GM20000 (cell line): ENCODE results near the gene MAP3K4.
A peak's percentile ranks its signal among the peaks of the same experiment; 100 is the strongest.

Experiments
- DNase-seq: peaks from one replicate; pipeline ENCODE4 v3.0.0; 2012; ENCODE audit warnings: low spot score
- TF ChIP-seq, protein P1 (sequence below): IDR thresholded peaks from 2 replicates; pipeline ENCODE4 v1.5.1; 2012; ENCODE audit warnings: mild to moderate bottlenecking, control low read depth; ENCODE audit errors: extremely low read depth, missing control alignments

Gene MAP3K4

GRCh38 chr6:160987265-160987664, 4.3 kb upstream of the MAP3K4 start:
- TF ChIP-seq, protein P1, sequence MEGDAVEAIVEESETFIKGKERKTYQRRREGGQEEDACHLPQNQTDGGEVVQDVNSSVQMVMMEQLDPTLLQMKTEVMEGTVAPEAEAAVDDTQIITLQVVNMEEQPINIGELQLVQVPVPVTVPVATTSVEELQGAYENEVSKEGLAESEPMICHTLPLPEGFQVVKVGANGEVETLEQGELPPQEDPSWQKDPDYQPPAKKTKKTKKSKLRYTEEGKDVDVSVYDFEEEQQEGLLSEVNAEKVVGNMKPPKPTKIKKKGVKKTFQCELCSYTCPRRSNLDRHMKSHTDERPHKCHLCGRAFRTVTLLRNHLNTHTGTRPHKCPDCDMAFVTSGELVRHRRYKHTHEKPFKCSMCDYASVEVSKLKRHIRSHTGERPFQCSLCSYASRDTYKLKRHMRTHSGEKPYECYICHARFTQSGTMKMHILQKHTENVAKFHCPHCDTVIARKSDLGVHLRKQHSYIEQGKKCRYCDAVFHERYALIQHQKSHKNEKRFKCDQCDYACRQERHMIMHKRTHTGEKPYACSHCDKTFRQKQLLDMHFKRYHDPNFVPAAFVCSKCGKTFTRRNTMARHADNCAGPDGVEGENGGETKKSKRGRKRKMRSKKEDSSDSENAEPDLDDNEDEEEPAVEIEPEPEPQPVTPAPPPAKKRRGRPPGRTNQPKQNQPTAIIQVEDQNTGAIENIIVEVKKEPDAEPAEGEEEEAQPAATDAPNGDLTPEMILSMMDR: no peak

GRCh38 chr6:160990847-160991405, 643 bp upstream of the MAP3K4 start:
- TF ChIP-seq, protein P1: no peak

More at GRCh38 chr6:160987265-160987664, 4.3 kb upstream of the MAP3K4 start:
- no peak for DNase-seq

GRCh38 chr6:160992061-160992979, 751 bp downstream of the MAP3K4 start:
- TF ChIP-seq, protein P1: peak; percentile 68
- DNase-seq: peak; percentile 62

More at GRCh38 chr6:160990847-160991405, 643 bp upstream of the MAP3K4 start:
- no peak for DNase-seq

DNA sequence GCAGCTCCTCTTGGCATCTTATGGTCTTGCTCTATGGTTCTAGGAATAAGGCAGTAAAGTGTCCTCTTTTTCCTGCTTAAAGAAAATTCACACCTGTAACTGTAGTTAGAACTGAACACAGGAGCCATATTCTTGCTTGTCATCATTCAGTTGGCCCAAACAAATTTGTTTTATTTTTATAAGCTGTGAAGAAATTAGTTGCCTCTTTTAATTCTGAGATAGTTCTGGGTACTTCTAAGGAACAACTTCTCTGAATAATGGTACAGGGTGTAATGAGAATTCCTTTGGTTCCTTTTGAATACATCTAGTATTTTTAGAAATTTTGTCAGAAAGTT, 1.4 kb downstream of the MAP3K4 start:
- no peak for DNase-seq
- TF ChIP-seq, protein P1: no peak

DNA sequence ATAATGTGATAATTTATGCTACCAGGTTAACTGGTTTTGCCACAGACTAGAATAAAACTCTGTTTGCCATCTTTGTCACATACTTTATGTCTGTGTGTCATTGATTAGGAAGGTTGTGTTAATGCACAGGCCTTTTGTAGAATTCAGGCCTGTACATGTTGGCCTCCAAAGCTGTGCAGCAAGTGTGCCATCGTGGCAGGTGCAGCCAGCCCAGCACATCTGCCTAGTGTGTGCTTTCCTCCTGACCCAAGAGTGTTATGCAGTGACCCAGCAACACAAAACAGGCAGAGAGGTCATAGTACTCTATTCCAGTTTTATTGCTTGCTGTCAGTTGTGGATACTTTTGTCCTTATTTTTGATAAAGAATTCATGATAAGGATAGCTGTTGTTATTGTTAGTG, 3.7 kb downstream of the MAP3K4 start:
- no peak for DNase-seq
- TF ChIP-seq, protein P1: no peak

DNA sequence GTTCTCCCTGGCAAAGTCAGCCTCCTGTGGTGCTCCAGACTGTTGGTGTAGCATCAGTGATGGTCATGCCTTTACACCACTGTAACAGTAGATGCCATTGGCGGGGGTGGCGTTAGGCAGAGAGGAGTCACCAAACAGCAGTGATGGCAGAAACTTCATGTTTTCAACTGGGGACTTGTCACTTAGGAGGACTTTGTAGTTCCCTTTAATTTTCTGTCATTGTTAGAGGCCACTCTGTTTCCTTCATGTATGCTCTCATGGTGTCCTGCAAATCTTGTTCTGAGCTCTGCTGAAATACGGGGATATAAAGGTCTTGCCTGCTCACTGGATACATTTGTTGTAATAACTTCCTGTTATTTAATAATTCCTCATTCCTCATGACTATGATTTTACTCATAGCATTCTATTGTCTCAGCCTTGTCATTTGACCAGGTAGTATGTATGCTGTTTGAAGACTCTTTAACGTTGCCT, 4.6 kb downstream of the MAP3K4 start:
- TF ChIP-seq, protein P1: no peak
- DNase-seq: no peak

DNA sequence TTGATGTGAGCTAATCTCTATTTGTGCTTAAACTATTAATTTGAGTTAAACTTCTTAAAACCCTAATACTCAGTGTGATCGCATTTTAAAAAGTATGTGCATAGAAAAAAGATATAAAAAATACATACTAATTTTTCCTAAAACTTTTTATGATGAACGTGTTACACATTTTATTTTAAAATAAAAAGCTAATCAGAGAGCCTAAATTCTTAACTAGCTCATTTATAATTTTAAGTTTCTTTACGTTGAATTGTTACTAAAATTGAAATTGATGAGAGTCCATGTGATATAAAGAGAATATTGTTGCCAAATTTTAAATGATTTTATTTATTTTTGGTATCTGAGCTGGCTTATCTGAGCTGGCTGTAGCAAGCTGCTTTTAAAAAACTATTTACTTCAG, 6.6 kb downstream of the MAP3K4 start:
- TF ChIP-seq, protein P1: no peak
- no peak for DNase-seq
